ENCODE data around the gene UBA6.

GRCh38 chr4:67576059-67576466 is 124.9 kb downstream of the UBA6 start:
- no peak for TF ChIP-seq EZH2phosphoT487 (IDR thresholded peaks at IDR 0.05; ENCODE audit: insufficient read depth, low read depth)
- no peak for TF ChIP-seq EZH2 (IDR thresholded peaks at IDR 0.05; ENCODE audit: insufficient read depth, poor library complexity, severe bottlenecking)
